ENCODE measurements around the gene NPC2.

The NPC2 gene

GRCh38 chr14:74518221-74518620 lies 25.1 kb upstream of the NPC2 start:
- DNase-seq = no peak

GRCh38 chr14:74517731-74518130 lies 24.6 kb upstream of the NPC2 start:
- DNase-seq = no peak

- DNase-seq = no peak
Measured at GRCh38 chr14:74516451-74517160, 23.5 kb upstream of the NPC2 start.

- DNase-seq = no peak
Measured at GRCh38 chr14:74515891-74516412, 22.8 kb upstream of the NPC2 start.

GRCh38 chr14:74514471-74514941 lies 21.4 kb upstream of the NPC2 start:
- peak; percentile 46 to 55 for DNase-seq

- no peak for DNase-seq
Measured at GRCh38 chr14:74511966-74512830, 19.1 kb upstream of the NPC2 start.

GRCh38 chr14:74510959-74511409 lies 17.9 kb upstream of the NPC2 start:
- no peak for DNase-seq

GRCh38 chr14:74510223-74510931 lies 17.3 kb upstream of the NPC2 start:
- no peak for DNase-seq

- DNase-seq = no peak
Measured at GRCh38 chr14:74509587-74510222, 16.6 kb upstream of the NPC2 start.

GRCh38 chr14:74508844-74509428 lies 15.8 kb upstream of the NPC2 start:
- no peak for DNase-seq

GRCh38 chr14:74508292-74508731 lies 15.2 kb upstream of the NPC2 start:
- DNase-seq = no peak

GRCh38 chr14:74507840-74508239 lies 14.7 kb upstream of the NPC2 start:
- no peak for DNase-seq

GRCh38 chr14:74507085-74507484 lies 14.0 kb upstream of the NPC2 start:
- DNase-seq = no peak

GRCh38 chr14:74506411-74506851 lies 13.3 kb upstream of the NPC2 start:
- DNase-seq = no peak

GRCh38 chr14:74505831-74506230 lies 12.7 kb upstream of the NPC2 start:
- no peak for DNase-seq

- DNase-seq = no peak
Measured at GRCh38 chr14:74504874-74505720, 12.0 kb upstream of the NPC2 start.

GRCh38 chr14:74504412-74504811 lies 11.3 kb upstream of the NPC2 start:
- no peak for DNase-seq

GRCh38 chr14:74503938-74504335 lies 10.8 kb upstream of the NPC2 start:
- DNase-seq = no peak

- DNase-seq = no peak
Measured at GRCh38 chr14:74503291-74503937, 10.3 kb upstream of the NPC2 start.

- peak; percentile 37 to 39 for DNase-seq
Measured at GRCh38 chr14:74502236-74503019, 9.3 kb upstream of the NPC2 start.

Measured in AML-193 (cell line).